GM19193 (cell line): Measurements from ENCODE around the gene XRCC4.

Experiments
- POLR2A ChIP-seq: IDR thresholded peaks from 4 replicates; pipeline ENCODE4 v1.6.1; 2011; ENCODE audit not compliant: insufficient read depth, insufficient read length; ENCODE audit errors: extremely low read depth

The XRCC4 gene

DNA sequence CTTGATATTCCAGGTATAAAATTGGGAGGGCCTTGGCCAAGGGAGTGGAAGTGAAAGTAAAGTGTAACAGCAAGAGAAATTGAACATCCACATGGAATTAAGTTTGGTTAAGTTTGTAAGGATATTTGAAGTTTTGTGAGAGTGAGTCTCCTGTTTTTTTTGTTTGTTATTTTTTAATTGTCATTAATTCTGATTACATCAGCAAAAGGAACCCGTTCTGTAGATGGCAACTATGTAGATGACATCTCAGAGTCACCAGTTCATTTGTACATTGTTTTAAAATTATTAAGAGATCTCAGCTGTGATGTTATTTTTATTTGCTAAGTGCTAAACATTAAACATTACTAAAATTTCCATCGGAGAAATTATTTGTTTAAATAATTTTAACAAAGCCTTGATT, 65.2 kb downstream of the XRCC4 start:
- no peak for TF ChIP-seq POLR2A

GRCh38 chr5:83145241-83145640, 67.9 kb downstream of the XRCC4 start:
- no peak for TF ChIP-seq POLR2A

DNA sequence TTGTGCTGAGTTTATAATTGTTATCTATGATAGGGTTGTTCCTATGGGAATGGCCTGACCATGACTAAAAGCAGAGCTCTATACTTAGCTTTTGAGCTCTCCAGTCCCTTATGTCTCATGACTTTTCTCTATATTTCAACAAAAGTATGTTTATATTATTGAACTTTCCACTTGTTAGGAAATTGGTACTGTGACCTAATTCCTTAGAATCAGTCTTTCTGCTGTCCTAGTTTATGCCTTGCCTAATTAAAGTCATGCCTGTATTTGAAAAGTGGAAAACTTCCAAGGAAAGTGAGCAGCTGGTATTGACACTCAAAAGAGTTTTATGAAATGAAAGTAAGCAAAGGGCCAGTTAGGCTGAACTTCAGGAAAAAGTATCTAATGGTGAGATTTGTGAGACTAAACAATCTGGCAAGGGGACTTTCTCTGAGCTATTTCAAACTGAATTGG, 68.6 kb downstream of the XRCC4 start:
- no peak for TF ChIP-seq POLR2A

- TF ChIP-seq POLR2A = no peak
Measured at GRCh38 chr5:83146441-83146840, 69.1 kb downstream of the XRCC4 start.

DNA sequence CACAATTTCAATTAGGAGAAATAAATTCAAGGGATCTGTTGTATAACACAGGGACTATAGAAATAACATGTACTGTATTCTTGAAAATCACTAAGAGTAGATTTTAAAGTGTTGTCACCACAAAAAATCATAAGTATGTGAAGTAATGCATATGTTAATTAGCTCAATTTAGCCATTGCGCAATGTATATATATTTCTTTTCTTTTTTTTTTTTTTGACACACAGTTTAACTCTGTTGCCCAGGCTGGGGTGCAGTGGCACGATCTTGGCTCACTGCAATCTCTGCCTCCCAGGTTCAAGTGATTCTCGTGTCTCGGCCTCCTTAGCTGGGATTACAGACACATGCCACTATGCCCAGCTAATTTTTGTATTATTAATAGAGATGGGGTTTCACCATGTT, 70.2 kb downstream of the XRCC4 start:
- TF ChIP-seq POLR2A = no peak

DNA sequence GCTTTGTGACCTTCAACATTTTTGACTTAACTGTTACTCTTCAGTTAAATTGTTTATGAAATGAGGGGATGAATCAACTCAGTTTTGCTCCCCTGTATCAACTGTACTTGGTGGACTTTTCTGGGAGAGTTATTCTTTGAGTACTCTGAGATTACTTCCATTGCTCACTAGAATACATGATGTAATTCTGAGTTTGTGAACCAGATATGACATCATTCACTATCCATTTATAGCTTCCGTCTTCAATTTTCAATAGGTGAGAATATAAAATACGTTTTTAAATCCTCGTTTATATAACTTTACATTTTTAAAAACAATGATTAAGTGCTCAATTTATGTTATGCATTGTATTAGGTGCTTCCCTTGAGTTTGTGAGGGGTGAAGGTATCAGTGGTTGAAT, 71.0 kb downstream of the XRCC4 start:
- no peak for TF ChIP-seq POLR2A

DNA sequence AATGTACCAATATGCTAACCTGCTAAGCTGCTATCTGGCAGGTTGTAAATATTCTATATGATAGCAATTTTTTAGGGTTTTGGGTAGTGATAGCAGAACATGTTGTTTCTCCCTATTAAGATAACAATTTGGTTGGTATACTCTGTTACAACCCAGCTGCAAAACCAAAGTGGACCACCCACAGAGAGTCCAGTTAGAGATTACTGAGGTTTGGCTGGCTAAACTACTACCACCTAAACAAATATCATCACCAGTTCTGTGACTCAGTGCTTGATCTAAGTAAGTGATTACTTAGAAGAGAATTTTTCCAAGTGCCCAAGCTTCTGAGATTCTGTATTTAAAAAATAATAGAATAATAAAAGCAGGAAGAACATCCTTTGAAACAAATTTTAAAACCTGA, 72.3 kb downstream of the XRCC4 start:
- no peak for TF ChIP-seq POLR2A

GRCh38 chr5:83151821-83152220, 74.5 kb downstream of the XRCC4 start:
- no peak for TF ChIP-seq POLR2A

DNA sequence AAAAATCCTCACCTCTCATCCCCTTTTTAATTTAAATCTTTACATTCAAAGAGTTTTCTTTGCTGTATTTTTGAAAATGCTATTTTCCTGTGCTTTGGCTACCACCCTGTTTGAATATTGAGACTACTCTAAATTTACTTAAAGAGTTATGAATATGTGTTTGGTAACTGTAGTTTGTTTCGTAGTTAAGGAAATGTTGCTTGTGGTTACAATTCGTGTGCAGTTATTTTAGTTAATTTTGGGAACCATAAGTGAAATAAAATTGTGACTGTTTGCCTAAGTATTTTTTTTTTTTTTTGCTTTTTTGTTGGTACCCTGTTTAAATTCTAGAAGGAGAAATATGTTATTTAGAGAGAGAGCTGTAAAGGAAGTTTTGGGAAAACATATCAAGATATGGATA, 78.7 kb downstream of the XRCC4 start:
- no peak for TF ChIP-seq POLR2A

DNA sequence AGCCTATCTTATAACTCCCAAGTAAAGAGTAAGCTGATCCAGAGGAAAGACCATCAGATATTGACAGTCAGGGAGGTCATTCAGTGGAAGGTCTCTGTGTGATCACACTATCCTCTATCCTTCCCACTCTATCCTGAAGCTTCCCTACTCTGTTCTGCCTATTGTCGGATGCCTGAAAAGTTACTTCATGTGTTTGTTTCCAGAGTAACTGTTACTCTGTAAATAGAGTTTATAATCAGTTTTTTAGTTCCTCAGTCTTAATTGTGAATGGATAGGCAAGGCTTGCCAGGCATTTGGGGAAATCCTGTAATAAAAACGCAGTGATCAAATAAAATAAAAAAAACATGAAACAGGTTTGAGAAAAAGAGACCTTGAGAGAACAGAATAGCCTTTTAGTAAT, 79.8 kb downstream of the XRCC4 start:
- TF ChIP-seq POLR2A = no peak

GRCh38 chr5:83162601-83163000, 85.3 kb downstream of the XRCC4 start:
- TF ChIP-seq POLR2A = no peak

GRCh38 chr5:83167538-83167937, 90.2 kb downstream of the XRCC4 start:
- no peak for TF ChIP-seq POLR2A

GRCh38 chr5:83169571-83170337, 92.4 kb downstream of the XRCC4 start:
- no peak for TF ChIP-seq POLR2A

- TF ChIP-seq POLR2A = no peak
Measured at GRCh38 chr5:83172011-83172410, 94.7 kb downstream of the XRCC4 start.

DNA sequence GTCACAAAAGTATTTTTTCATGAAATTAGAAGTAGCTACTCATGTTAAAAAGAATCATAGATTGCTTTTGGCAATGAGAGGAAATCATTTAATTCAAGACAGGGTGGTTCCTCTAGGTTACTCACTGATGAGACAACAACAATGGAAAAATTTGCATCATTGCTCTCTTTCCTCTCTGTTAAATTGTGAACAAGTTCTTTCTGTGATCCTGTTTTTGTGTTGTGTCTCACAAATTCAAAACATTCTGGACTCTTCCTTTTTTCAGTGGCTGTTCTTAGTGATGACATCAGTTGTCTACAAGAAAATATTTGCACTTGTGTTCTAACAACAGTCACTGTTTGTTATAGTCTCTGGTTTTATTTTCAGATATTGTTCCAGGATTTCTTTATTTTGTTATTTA, 95.3 kb downstream of the XRCC4 start:
- TF ChIP-seq POLR2A = no peak

DNA sequence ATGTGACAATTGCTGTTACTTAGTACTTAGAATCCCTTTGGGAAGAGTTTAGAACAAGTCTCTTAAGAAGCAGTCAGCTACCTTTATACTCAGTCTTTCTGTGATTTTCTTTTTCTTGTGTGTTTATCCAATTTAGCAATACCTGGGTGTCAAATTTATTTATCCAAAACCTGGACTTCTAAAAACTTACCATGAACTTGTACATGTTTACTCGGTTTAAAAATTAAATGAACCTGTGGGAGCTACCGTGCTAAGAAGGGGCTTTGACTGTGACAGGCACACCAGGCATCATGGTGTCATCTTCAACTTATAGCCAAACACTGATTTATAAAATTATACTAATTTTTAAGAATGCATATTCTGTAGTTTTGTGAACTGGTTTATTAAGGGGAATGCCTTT, 96.5 kb downstream of the XRCC4 start:
- no peak for TF ChIP-seq POLR2A

DNA sequence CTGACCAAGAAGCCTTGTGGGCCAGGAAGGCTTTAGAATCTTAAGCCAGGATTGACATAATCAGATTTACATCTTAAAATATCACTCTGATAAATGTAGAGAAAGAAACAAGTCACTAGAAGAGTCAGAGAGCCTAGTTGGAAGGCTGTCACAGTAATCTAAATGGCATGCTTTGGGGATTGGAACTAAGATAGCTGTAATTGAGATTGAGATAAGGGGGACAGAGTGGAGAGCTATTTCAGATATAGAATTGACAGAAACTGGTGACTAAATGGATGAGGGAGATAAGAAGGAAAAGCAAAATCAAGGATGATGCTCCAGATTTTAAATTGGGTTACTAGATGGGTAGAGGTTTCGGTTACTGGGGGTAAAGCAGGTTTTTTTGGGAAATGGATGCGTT, 100.5 kb downstream of the XRCC4 start:
- TF ChIP-seq POLR2A = no peak
